PFSK-1 (cell line): ENCODE measurements around the gene MEGF10.

Experiments
- FOXP2 ChIP-seq: optimal IDR thresholded peaks from 2 replicates; pipeline ENCODE3; 2011; ENCODE audit warnings: borderline replicate concordance, control low read depth, inconsistent platforms; ENCODE audit not compliant: insufficient read depth; ENCODE audit errors: extremely low read length, extremely low read depth
- POLR2AphosphoS5 ChIP-seq: IDR thresholded peaks from 2 replicates; pipeline ENCODE4 v1.6.1; 2012; ENCODE audit warnings: low read depth, mild to moderate bottlenecking, control low read depth, low read length, moderate library complexity
- REST ChIP-seq, 2 experiments: IDR thresholded peaks; 2 replicates each; pipeline versions ENCODE4 v1.6.1 to v1.8.0; 2011 to 2012; ENCODE audit warnings: low read depth in 2 of 2, low read length in 2 of 2, control low read depth in 1 of 2, inconsistent platforms in 1 of 2, mild to moderate bottlenecking in 1 of 2, moderate library complexity in 1 of 2; ENCODE audit not compliant: insufficient read depth in 1 of 2
- SIN3A ChIP-seq: IDR thresholded peaks from 2 replicates; pipeline ENCODE4 v1.6.1; 2012; ENCODE audit warnings: mild to moderate bottlenecking, low read length, moderate library complexity, borderline replicate concordance; ENCODE audit not compliant: insufficient read depth
- TAF1 ChIP-seq: IDR thresholded peaks from 2 replicates; pipeline ENCODE4 v1.6.1; 2012; ENCODE audit warnings: low read length, control low read depth, borderline replicate concordance; ENCODE audit not compliant: insufficient read depth

The MEGF10 gene

GRCh38 chr5:127419683-127420257 is 129.2 kb downstream of the MEGF10 start:
- TF ChIP-seq FOXP2 (no peak), SIN3A (no peak), POLR2AphosphoS5 (no peak), REST (IDR thresholded peaks at IDR 0.05; ENCODE audit: insufficient read depth in 1 of 2, low read depth in 2 of 2, low read length in 2 of 2) (no peak), TAF1 (no peak)

- TF ChIP-seq TAF1 = no peak
- no peak for TF ChIP-seq POLR2AphosphoS5
- no peak for TF ChIP-seq REST (IDR thresholded peaks at IDR 0.05; ENCODE audit: insufficient read depth in 1 of 2, low read depth in 2 of 2, low read length in 2 of 2)
- TF ChIP-seq FOXP2 = no peak
- TF ChIP-seq SIN3A = no peak
Observed at GRCh38 chr5:127420758-127421157, 130.2 kb downstream of the MEGF10 start.

GRCh38 chr5:127421471-127421870 is 130.9 kb downstream of the MEGF10 start:
- TF ChIP-seq TAF1 = no peak

- TF ChIP-seq REST (IDR thresholded peaks at IDR 0.05; ENCODE audit: insufficient read depth in 1 of 2, low read depth in 2 of 2, low read length in 2 of 2) = no peak
- TF ChIP-seq FOXP2 = no peak
- no peak for TF ChIP-seq TAF1
- TF ChIP-seq POLR2AphosphoS5 = no peak
- no peak for TF ChIP-seq SIN3A
Observed at GRCh38 chr5:127423173-127423798, 132.7 kb downstream of the MEGF10 start.

GRCh38 chr5:127425037-127425436 is 134.4 kb downstream of the MEGF10 start:
- TF ChIP-seq FOXP2 (no peak), TAF1 (no peak), REST (IDR thresholded peaks at IDR 0.05; ENCODE audit: insufficient read depth in 1 of 2, low read depth in 2 of 2, low read length in 2 of 2) (no peak), SIN3A (no peak)
